ENCODE data around the gene TRIM65. TPM values are rescaled to one million over a fixed set of nuclear protein-coding genes. Genes with fewer than 3 reads are reported as not detected.

The TRIM65 gene
- total and polyA plus RNA-seq, 10 of the 15 experiments (the other 5 are each of a cell fraction or from before 2014, with no cell fraction given) = 1.4 to 26.0 (median 10.8) TPM

GRCh38 chr17:75877752-75878173, 19.0 kb downstream of the TRIM65 start (continued):
- TF ChIP-seq BCLAF1 (IDR thresholded peaks at IDR 0.05) (no peak), LARP7 (IDR thresholded peaks at IDR 0.05) (peak; percentile 88), POLR2AphosphoS2 (IDR thresholded peaks at IDR 0.05; ENCODE audit: low read depth, low read length) (no peak), RB1 (IDR thresholded peaks at IDR 0.05; ENCODE audit: borderline replicate concordance) (peak; percentile 53; the same call in 1 of the 2 replicates), TCF3 (IDR thresholded peaks at IDR 0.05; ENCODE audit: borderline replicate concordance, insufficient read depth, low read depth, low read length) (0 out of 2 replicates have a peak, but pooled peaks have one; percentile 25), GATAD2B (conservative IDR thresholded peaks at IDR 0.05; ENCODE audit: low read depth) (0 out of 2 replicates have a peak, but pooled peaks have one; percentile 57), KLF5 (IDR thresholded peaks at IDR 0.05; ENCODE audit: partially characterized antibody) (peak; percentile 55), SUPT20H (IDR thresholded peaks at IDR 0.05; ENCODE audit: borderline replicate concordance, control insufficient read depth, low read depth, low read length) (no peak), ZNF592 (IDR thresholded peaks at IDR 0.05) (0 out of 2 replicates have a peak, but pooled peaks have one; percentile 49)
- TF ChIP-seq, protein P1, sequence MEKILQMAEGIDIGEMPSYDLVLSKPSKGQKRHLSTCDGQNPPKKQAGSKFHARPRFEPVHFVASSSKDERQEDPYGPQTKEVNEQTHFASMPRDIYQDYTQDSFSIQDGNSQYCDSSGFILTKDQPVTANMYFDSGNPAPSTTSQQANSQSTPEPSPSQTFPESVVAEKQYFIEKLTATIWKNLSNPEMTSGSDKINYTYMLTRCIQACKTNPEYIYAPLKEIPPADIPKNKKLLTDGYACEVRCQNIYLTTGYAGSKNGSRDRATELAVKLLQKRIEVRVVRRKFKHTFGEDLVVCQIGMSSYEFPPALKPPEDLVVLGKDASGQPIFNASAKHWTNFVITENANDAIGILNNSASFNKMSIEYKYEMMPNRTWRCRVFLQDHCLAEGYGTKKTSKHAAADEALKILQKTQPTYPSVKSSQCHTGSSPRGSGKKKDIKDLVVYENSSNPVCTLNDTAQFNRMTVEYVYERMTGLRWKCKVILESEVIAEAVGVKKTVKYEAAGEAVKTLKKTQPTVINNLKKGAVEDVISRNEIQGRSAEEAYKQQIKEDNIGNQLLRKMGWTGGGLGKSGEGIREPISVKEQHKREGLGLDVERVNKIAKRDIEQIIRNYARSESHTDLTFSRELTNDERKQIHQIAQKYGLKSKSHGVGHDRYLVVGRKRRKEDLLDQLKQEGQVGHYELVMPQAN (conservative IDR thresholded peaks at IDR 0.05) = 0 out of 2 replicates have a peak, but pooled peaks have one; percentile 42

All from GM12878 (cell line).